Activated naive CD8-positive, alpha-beta T cell treated with anti-CD3 and anti-CD28 coated beads, Interleukin-2, amount 50 U/mL, for 16 hours (primary cell): ENCODE measurements around the gene PINLYP.
A peak's percentile ranks its signal among the peaks of the same experiment; 100 is the strongest.
"Not testable (repeated sequence)": the region's sequence is repeated elsewhere in the genome, so short reads cannot be mapped to it uniquely, and the experiment has no call there.

ENCODE experiments used
- DNase-seq: peaks from one replicate; pipeline ENCODE4 v3.0.0-alpha.2; 2020; ENCODE audit warnings: low read depth, low spot score

PINLYP gene

DNA sequence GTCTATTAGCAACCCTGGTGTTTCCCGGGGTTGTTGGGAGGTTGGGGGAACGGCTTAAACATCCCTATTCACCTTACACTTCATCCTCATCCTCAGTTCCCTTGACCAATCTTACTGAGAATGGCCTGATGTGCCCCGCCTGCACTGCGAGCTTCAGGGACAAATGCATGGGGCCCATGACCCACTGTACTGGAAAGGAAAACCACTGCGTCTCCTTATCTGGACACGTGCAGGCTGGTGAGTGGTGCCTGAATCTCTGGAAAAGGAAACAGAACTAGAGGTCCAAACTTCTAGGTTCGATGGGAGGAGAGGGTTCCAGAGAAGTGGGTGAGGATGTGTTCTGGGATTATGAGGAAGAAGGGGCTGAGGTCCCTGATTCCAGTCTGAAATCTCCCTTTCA lies 5.9 kb downstream of the PINLYP start:
- DNase-seq: no peak

DNA sequence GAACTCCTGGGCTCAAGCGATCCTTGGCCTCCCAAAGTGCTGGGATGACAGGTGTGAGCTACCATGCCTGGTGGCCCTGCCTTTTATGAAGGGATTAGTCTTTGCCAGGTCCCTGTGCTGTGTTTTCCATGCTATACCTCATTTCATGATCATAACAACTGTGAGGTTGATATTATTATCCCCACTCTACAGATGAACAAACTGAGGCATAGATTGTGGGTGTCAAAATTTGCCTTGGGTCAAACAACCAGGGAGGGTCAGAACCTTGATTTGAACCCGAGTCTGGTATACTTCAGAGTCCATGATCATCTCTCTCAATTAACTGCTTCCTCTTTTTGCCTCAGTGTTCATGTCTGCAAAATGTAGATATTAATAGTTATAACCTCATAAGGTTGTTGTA lies 6.9 kb downstream of the PINLYP start:
- no peak for DNase-seq

DNA sequence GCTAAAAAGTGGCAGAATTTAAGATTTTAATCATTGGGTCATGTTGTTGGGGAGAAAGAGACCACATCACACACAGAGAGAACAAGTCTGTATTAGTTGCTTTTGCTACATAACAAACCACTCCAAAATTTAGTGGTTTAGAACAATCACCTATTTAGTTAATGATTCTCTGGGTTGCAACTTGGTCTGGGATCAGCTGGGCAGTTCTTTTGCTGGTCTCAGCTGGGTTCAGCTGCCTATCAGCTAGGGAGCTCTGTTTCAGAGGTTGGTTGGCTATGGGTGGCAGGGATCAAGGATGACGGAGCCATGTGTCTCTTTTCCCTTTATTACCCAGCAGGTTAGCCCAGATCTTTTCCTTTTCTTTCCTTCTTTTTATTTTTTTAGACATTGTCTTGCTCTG lies 8.9 kb downstream of the PINLYP start:
- no peak for DNase-seq

DNA sequence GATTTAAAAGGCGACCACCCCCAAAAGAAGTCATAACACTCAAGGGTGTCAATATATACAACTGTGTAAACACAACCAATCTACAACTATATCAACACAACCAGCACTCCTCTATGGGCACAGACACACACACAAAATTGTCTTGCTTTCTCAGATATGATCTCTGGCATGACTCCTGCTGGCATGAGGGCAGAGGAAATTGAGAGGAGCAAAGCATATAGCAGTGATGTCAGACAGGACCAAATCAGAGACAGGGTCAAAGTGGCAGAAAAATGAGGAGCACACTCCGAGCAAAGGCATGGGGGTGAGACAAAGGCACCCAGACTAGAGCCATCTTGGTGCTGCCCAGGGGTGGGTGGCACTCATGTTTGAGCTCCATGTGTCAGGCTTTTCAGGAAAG lies 10.7 kb downstream of the PINLYP start:
- DNase-seq: no peak

DNA sequence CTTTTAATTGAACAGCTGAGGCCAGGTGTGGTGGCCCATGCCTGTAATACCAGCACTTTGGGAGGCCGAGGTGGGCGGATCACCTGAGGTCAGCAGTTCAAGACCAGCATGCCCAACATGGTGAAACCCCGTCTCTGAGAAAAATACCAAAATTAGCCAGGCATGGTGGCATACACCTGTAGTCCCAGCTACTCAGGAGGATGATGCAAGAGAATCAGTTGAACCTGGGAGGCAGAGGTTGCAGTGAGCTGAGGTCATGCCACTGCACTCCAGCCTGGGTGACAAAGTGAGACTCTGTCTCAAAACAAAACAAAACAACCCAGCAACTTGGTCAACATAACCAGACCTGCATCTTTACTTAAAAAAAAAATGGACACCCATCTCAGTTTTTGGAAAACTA lies 11.4 kb downstream of the PINLYP start:
- DNase-seq: not testable (repeated sequence)

- DNase-seq: no peak
Measured at GRCh38 chr19:43589277-43589676, 13.7 kb downstream of the PINLYP start.

DNA sequence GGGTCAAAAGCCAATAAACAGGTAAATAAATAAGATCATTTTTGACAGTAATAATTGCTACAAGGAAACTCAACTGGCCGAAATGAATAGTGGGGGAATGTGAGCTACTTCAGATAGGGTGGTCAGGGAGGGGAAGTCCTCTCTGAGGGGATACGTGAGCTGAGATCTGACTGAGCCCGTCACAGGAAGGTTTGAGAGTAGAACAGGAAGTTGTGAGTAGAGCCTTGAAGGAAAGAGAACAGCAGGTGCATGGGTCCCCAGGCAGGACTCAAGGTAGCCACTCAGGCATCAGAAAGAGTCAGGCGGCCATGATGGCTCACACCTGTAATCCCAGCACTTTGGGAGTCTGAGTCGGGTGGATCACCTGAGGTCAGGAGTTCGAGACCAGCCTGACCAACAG lies 14.1 kb downstream of the PINLYP start:
- no peak for DNase-seq

GRCh38 chr19:43591904-43592772 lies 16.5 kb downstream of the PINLYP start:
- no peak for DNase-seq

DNA sequence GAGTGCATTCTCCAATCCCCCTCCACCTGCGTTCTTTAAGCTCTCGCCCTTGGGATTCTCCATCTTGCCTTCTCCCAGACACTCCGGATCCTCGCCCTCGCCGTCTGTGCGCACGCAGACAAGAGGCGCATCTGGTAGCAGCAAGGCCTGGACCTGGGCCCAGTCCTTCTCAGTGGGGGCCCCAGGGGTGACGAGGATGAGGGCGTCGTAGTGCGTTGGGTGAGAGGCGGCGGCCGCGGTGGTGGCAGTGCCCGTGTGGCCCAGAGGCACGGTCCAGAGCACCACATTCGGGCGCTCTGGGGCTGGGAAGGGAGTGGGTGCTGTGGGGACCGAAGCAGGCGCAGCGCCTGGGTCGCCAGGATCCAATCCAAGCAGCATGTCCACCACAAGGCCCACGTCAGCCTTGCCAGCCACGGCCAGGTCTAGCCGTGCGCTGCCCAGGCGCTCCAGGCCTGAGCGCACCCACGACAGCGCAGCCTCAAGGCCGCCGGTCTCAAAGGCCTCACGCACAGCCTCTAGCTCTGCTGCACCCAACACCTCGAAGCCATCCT lies 17.3 kb downstream of the PINLYP start:
- DNase-seq: no peak

DNA sequence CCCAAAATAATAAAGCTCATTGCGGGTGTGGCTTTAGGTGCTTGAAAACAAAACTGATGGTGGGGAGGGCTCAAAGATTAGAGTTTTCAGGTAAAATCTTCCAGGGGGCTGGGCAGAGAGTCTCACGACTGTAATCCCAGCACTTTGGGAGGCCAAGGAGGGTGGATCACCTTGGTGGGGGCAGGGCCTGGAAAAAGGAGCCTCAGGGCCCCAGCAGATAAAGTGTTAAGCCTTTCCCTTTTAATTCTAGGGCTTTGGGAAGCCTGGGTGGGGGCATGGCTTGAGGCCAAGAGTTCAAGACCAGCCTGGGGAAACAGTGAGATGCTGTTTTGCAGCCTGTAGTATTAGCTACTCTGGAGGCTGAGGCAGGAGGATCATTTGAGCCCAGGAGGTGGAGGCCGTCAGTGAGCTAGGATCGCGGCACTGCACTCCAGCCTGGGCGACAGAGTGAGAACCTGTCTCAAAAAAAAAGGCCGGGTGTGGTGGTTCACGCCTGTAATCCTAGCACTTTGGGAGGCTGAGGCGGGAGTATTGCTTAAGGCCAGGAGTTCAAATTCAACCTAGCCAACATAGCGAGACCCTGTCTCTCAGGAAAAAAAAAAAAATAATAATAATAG lies 18.6 kb downstream of the PINLYP start:
- DNase-seq: no peak

- DNase-seq: peak; percentile 18
Measured at GRCh38 chr19:43594710-43595604, 19.4 kb downstream of the PINLYP start.

DNA sequence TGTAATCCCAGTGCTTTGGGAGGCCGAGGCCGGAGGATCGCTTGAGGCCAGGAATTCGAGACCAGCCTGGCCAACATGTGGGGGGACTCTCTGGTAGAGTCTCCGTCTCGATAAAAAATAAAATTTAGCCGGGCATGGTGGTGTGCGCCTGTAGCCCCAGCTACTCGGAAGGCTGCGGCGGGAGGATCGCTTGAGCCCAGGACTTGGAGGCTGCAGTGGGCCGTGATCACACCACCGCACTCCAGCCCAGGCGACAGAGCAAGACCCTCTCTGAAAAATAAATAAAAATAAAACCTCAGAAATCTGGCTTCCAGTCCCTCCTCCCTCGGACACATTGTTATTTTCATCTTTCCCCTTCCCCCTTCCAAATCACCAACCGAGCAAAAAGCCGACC lies 20.0 kb downstream of the PINLYP start:
- no peak for DNase-seq

- DNase-seq: peak; percentile 98
Measured at GRCh38 chr19:43595999-43596841, 20.6 kb downstream of the PINLYP start, which contains the start of the genes IRGQ and ZNF576. TSS of gene IRGQ (minus strand) at chr19:43596134. CDS start at chr19:43595338, 796 bp downstream. TSS of gene ZNF576 (plus strand) at chr19:43596595. CDS start at chr19:43597109, 514 bp downstream.

DNA sequence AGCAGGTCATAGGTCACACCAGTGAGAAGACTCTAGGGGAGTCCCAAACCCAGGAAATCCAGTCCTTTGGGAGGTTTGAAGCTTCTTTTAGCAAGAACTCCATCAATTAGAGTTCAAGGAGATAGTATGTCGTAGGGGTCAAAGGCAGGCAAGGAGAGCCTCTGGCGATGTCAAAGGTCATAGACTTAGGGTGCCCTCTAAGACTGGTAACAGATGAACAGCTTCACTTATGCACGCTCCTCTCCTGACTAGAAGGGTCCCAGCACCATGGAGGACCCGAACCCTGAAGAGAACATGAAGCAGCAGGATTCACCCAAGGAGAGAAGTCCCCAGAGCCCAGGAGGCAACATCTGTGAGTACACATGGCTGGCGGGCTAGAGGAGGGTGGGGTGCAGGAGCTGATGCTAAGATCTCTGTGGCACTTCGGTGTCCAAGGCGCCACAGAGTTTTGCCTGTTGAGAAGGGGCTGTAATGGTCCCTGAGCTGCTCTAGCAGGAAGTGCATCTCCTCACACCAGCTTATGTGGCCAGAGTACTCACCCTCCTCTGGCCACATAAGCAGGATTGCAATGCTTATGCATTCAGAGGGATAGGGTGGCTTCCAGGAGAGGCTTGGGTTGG lies 21.4 kb downstream of the PINLYP start:
- no peak for DNase-seq

- DNase-seq: no peak
Measured at GRCh38 chr19:43597876-43598275, 22.3 kb downstream of the PINLYP start.

- DNase-seq: no peak
Measured at GRCh38 chr19:43598445-43599240, 23.0 kb downstream of the PINLYP start.

GRCh38 chr19:43599635-43600295 lies 24.2 kb downstream of the PINLYP start:
- DNase-seq: no peak

- DNase-seq: not testable (repeated sequence)
Measured at GRCh38 chr19:43600326-43600725, 24.7 kb downstream of the PINLYP start.
